B cell (primary cell): ENCODE results near the gene CASK. TPM values are rescaled to one million over a fixed set of nuclear protein-coding genes. Genes with fewer than 3 reads are reported as not detected.

Source experiments
- ATAC-seq: fragments of 200-7000 bp; cut with Tn5 transposase; one replicate; pipeline ENCODE4 v1.10.0; 2021; ENCODE audit warnings: low read depth, mild to moderate bottlenecking, moderate number of reproducible peaks, moderate library complexity
- CTCF ChIA-PET: fragments of 350-600 bp; sonication (Branson Sonifier 250); formaldehyde crosslinking; loops from one replicate; lab custom pipeline; 2021; ENCODE audit warnings: antibody characterized with exemption, inconsistent platforms; lab: Charles Lee
- POLR2A ChIA-PET: fragments of 350-600 bp; sonication (Branson Sonifier 250); formaldehyde crosslinking; loops from one replicate; lab custom pipeline; 2021; ENCODE audit warnings: antibody characterized with exemption; lab: Charles Lee
- DNase-seq: peaks from one replicate; pipeline ENCODE4 v3.0.0; 2013
- H2AFZ ChIP-seq: 2 replicates; pipeline ENCODE4 v1.6.1; 2012; ENCODE audit warnings: mild to moderate bottlenecking, low read depth, low read length; ENCODE audit not compliant: insufficient read depth, poor library complexity, severe bottlenecking
- H3K27ac ChIP-seq, 2 donors: 1 replicate in 1 of 2; 2 replicates in 1 of 2; pipeline ENCODE4 v1.5.1; 2012 to 2013; ENCODE audit warnings: low read length in 2 of 2, mild to moderate bottlenecking in 2 of 2, moderate library complexity in 1 of 2
- H3K27me3 ChIP-seq, 4 experiments: fragments of 200-600 bp in 1 of 4; sonication (generic) in 1 of 4; replicated peaks in 1 of 4; 1 replicate in 2 of 4; 2 replicates in 2 of 4; pipeline versions ENCODE4 v1.6.1 to v1.7.0; 2013 to 2016; ENCODE audit warnings: low read length in 3 of 4, mild to moderate bottlenecking in 2 of 4, mixed read lengths in 1 of 4, moderate library complexity in 1 of 4; ENCODE audit not compliant: insufficient read depth in 4 of 4, control insufficient read depth in 3 of 4; ENCODE audit errors: control extremely low read depth in 1 of 4
- H3K36me3 ChIP-seq, 2 experiments: replicated peaks in 1 of 2; 1 replicate in 1 of 2; 2 replicates in 1 of 2; pipeline versions ENCODE4 v1.6.1 to v1.7.1; 2013; ENCODE audit warnings: low read length in 1 of 2; ENCODE audit not compliant: insufficient read depth in 2 of 2, control insufficient read depth in 1 of 2; ENCODE audit errors: control extremely low read depth in 1 of 2, extremely low read depth in 1 of 2
- H3K4me1 ChIP-seq, 2 donors: fragments of 200-600 bp in 1 of 2; sonication (generic) in 1 of 2; 1 replicate in 1 of 2; 2 replicates in 1 of 2; pipeline versions ENCODE4 v1.5.1 to v1.6.1; 2013 to 2017; ENCODE audit warnings: low read length in 2 of 2; ENCODE audit not compliant: control insufficient read depth in 2 of 2, insufficient read depth in 2 of 2
- H3K4me2 ChIP-seq: replicated peaks from 2 replicates; pipeline ENCODE3; 2012; ENCODE audit warnings: mild to moderate bottlenecking, low read depth, low read length; ENCODE audit not compliant: poor library complexity, severe bottlenecking
- H3K4me3 ChIP-seq, 5 experiments: fragments of 200-600 bp in 1 of 5; sonication (generic) in 1 of 5; 1 replicate in 3 of 5; 2 replicates in 2 of 5; pipeline versions ENCODE4 v1.5.1 to v1.7.0; 2011 to 2016; ENCODE audit warnings: low read length in 4 of 5, mild to moderate bottlenecking in 4 of 5, low read depth in 2 of 5, control low read depth in 1 of 5, moderate library complexity in 1 of 5; ENCODE audit not compliant: insufficient read depth in 1 of 5; ENCODE audit errors: control extremely low read depth in 1 of 5, extremely low read depth in 1 of 5
- H3K79me2 ChIP-seq: fragments of 200-600 bp; sonication (generic); one replicate; pipeline ENCODE4 v1.6.0; 2016; ENCODE audit warnings: low read length; ENCODE audit not compliant: control insufficient read depth, insufficient read depth
- H3K9ac ChIP-seq: fragments of 200-600 bp; sonication (generic); 2 replicates; pipeline ENCODE4 v1.6.1; 2017; ENCODE audit warnings: mild to moderate bottlenecking, low read length, moderate library complexity
- H3K9me3 ChIP-seq, 3 donors: one replicate each; pipeline versions ENCODE4 v1.6.1 to v1.7.1; 2013; ENCODE audit warnings: low read length in 2 of 3; ENCODE audit not compliant: control insufficient read depth in 2 of 3, insufficient read depth in 1 of 3; ENCODE audit errors: control extremely low read depth in 1 of 3
- H4K20me1 ChIP-seq: 2 replicates; pipeline ENCODE4 v1.6.0; 2012; ENCODE audit warnings: mild to moderate bottlenecking, low read length; ENCODE audit not compliant: insufficient read depth, control insufficient read depth, poor library complexity, severe bottlenecking
- H3K27ac Mint-ChIP-seq: one replicate; pipeline ENCODE4 v1.8.0; 2021; ENCODE audit warnings: mixed read lengths
- H3K27me3 Mint-ChIP-seq: one replicate; pipeline ENCODE4 v1.8.0; 2021; ENCODE audit warnings: mixed read lengths
- H3K4me1 Mint-ChIP-seq: one replicate; pipeline ENCODE4 v1.8.0; 2021; ENCODE audit warnings: mixed read lengths
- H3K4me3 Mint-ChIP-seq: one replicate; pipeline ENCODE4 v1.8.0; 2021; ENCODE audit warnings: mixed read lengths
- H3K9me3 Mint-ChIP-seq: one replicate; pipeline ENCODE4 v1.8.0; 2022; ENCODE audit warnings: mixed read lengths; ENCODE audit not compliant: insufficient read depth
- EZH2 ChIP-seq: IDR thresholded peaks from 2 replicates; pipeline ENCODE4 v1.6.1; 2012; ENCODE audit warnings: borderline replicate concordance, low read depth, mild to moderate bottlenecking, moderate library complexity, low read length; ENCODE audit not compliant: insufficient read depth, poor library complexity, severe bottlenecking
- WGBS: methylation state at CpG from one replicate; pipeline ENCODE4 v1.1.5; 2013; ENCODE audit warnings: missing lambda C conversion rate; ENCODE audit not compliant: insufficient coverage; 5-methylcytosine and 5-hydroxymethylcytosine counted together
- intact Hi-C: fragments of 100-400 bp; cut with micrococcal nuclease; formaldehyde crosslinking; loops from one replicate; pipeline ENCODE4 v1.10.0; 2022
- polyA plus RNA-seq: library from polyadenylated mRNA; depleted of rRNA; stranded (reverse); fragments of >200 nt; gene quantifications from 2 replicates; pipeline ENCODE4 v1.2.3, GENCODE V29; 2012
- total RNA-seq, 2 donors: library from RNA; stranded (reverse); fragments of 120-200 nt in 1 of 2; gene quantifications; 1 replicate in 1 of 2; 2 replicates in 1 of 2; pipeline versions ENCODE4 v1.2.3 to v1.2.4, GENCODE V29; 2013 to 2022
- TF ChIP-seq, protein P1 (sequence below): fragments of 200-600 bp; IDR thresholded peaks from one replicate; pipeline ENCODE4 v1.8.0; 2022; ENCODE audit warnings: antibody characterized with exemption, mild to moderate bottlenecking

Gene CASK
- total and polyA plus RNA-seq, 2 donors (not counting 1 experiment from before 2014, with no cell fraction given): 14.2 to 50.4 TPM

DNA sequence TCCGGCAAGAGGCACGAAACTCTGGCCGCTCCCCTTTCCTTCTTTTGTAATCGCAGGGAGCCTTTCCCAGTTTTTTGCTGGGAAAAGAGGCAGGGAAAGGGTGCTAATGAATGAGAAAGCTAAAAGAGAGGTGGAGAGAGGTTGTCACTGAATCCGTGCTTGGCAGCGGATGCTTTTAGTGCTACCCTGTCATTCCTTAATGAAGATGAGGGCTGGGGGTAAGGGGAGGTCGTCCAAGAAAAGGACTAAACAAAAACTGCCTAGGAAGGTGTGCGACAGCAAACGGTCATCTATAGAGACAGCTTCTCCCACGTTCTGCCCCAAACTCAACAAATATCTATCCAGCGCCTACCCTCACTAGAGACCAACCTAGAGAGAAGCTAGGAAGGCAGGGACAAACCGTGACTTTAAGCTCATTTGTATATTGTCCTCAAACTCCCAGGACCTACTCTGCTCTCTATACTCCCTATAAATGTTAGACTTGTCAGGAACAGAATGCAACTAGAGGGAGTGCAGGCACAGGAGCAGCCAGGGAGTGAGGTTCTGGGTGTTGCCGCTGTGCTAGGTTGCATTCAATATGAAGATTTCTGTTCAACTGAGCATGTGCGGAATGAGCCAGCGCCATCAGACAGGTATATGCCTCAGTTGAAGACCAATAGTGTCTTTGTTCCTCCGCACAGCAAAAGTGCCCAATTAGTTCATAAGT, 777 bp upstream of the CASK start:
- peaks cover 3 to 11% of the 10 kb centered on the region in 2 donors for H3K4me1 ChIP-seq
- Mint-ChIP-seq H3K27me3 (no peaks in the 10 kb centered on the region), H3K4me1 (peaks cover 25% of the 10 kb centered on the region), H3K9me3 (no peaks in the 10 kb centered on the region), H3K4me3 (peak overlapping the region; percentile 86), H3K27ac (peak overlapping the region; percentile 77)
- ChIA-PET CTCF (interaction anchor here (0.7 to 1.0 kb wide), 3 partner anchors 29 to 127 kb away, joined by 3 to 4 read pairs (median 3); no protein-coding TSS in a partner anchor), POLR2A (no interaction called here)
- peak overlapping the region; percentile 70 for H2AFZ ChIP-seq
- WGBS: 0% methylated on average over 5 of the region's 16 CpGs
- no peak for ATAC-seq
- TF ChIP-seq EZH2: no peak
- TF ChIP-seq, protein P1, sequence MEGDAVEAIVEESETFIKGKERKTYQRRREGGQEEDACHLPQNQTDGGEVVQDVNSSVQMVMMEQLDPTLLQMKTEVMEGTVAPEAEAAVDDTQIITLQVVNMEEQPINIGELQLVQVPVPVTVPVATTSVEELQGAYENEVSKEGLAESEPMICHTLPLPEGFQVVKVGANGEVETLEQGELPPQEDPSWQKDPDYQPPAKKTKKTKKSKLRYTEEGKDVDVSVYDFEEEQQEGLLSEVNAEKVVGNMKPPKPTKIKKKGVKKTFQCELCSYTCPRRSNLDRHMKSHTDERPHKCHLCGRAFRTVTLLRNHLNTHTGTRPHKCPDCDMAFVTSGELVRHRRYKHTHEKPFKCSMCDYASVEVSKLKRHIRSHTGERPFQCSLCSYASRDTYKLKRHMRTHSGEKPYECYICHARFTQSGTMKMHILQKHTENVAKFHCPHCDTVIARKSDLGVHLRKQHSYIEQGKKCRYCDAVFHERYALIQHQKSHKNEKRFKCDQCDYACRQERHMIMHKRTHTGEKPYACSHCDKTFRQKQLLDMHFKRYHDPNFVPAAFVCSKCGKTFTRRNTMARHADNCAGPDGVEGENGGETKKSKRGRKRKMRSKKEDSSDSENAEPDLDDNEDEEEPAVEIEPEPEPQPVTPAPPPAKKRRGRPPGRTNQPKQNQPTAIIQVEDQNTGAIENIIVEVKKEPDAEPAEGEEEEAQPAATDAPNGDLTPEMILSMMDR: no peak
- no peaks in the 10 kb centered on the region for H4K20me1 ChIP-seq
- H3K79me2 ChIP-seq: peaks cover 21% of the 10 kb centered on the region
- H3K9me3 ChIP-seq: no peaks in the 10 kb centered on the region
- no peaks in the 10 kb centered on the region for H3K36me3 ChIP-seq
- peak overlapping the region; percentile 12 to 38 for H3K27ac ChIP-seq
- peak overlapping the region; percentile 51 to 79 (median 64) for H3K4me3 ChIP-seq
- H3K27me3 ChIP-seq: no peaks in the 10 kb centered on the region
- DNase-seq: peak; percentile 54
- peak overlapping the region; percentile 66 for H3K9ac ChIP-seq
- peak overlapping the region; percentile 66 for H3K4me2 ChIP-seq
- intact Hi-C loops: loop anchor here (5.0 to 10.0 kb wide), 2 partner anchors 1018 to 1279 kb away; partner anchors contain the start of gene CXorf38
